Measurements from ENCODE around the gene MRPL47.

MRPL47 gene

GRCh38 chr3:179599531-179599930, 4.9 kb downstream of the MRPL47 start:
- DNase-seq (ENCODE audit: extremely low spot score), result no peak
- ChIA-PET POLR2A (no interaction called here), CTCF (no interaction called here)
- no peak for TF ChIP-seq NFRKB (IDR thresholded peaks at IDR 0.05)
- no peak for TF ChIP-seq BHLHE40 (IDR thresholded peaks at IDR 0.05; ENCODE audit: borderline replicate concordance)
- no peak for TF ChIP-seq FOXM1 (IDR thresholded peaks at IDR 0.05; ENCODE audit: borderline replicate concordance)
- TF ChIP-seq ARNT (IDR thresholded peaks at IDR 0.05), result no peak
- no peak for TF ChIP-seq HDGF (IDR thresholded peaks at IDR 0.05; ENCODE audit: borderline replicate concordance)
- no peak for TF ChIP-seq ZNF384 (IDR thresholded peaks at IDR 0.05)
- no peak for TF ChIP-seq LEF1 (IDR thresholded peaks at IDR 0.05; ENCODE audit: borderline replicate concordance)
- no peak for TF ChIP-seq FOXA1 (IDR thresholded peaks at IDR 0.05)
- no peak for TF ChIP-seq CTBP1 (IDR thresholded peaks at IDR 0.05; ENCODE audit: borderline replicate concordance)
- TF ChIP-seq PKNOX1 (IDR thresholded peaks at IDR 0.05), result no peak
- no peak for TF ChIP-seq FOXK2 (IDR thresholded peaks at IDR 0.05)

- TF ChIP-seq SUZ12 (IDR thresholded peaks at IDR 0.05) (no peak), ELF4 (IDR thresholded peaks at IDR 0.05) (no peak), TARDBP (IDR thresholded peaks at IDR 0.05) (no peak), HDGF (IDR thresholded peaks at IDR 0.05; ENCODE audit: borderline replicate concordance) (no peak)
- ChIA-PET POLR2A (interaction anchor here (1.5 kb wide), 1 partner anchor 29 kb away, joined by 4 read pairs; the partner anchor contains the start of gene ACTL6A), CTCF (interaction anchor here (0.6 kb wide), 1 partner anchor 58 kb away, joined by 5 read pairs; no protein-coding TSS in a partner anchor)
- DNase-seq (ENCODE audit: extremely low spot score), result no peak
Measured at GRCh38 chr3:179591313-179591712, 13.1 kb downstream of the MRPL47 start.

GRCh38 chr3:179590669-179591068, 13.8 kb downstream of the MRPL47 start:
- TF ChIP-seq ARNT (IDR thresholded peaks at IDR 0.05), result no peak
- no peak for TF ChIP-seq FOXM1 (IDR thresholded peaks at IDR 0.05; ENCODE audit: borderline replicate concordance)
- TF ChIP-seq CTBP1 (IDR thresholded peaks at IDR 0.05; ENCODE audit: borderline replicate concordance), result no peak
- TF ChIP-seq TARDBP (IDR thresholded peaks at IDR 0.05), result no peak
- no peak for TF ChIP-seq LEF1 (IDR thresholded peaks at IDR 0.05; ENCODE audit: borderline replicate concordance)
- TF ChIP-seq SP1 (IDR thresholded peaks at IDR 0.05), result no peak
- no peak for TF ChIP-seq PKNOX1 (IDR thresholded peaks at IDR 0.05)
- TF ChIP-seq ZNF384 (IDR thresholded peaks at IDR 0.05), result no peak
- TF ChIP-seq FOXA1 (IDR thresholded peaks at IDR 0.05), result no peak
- no peak for TF ChIP-seq L3MBTL2 (conservative IDR thresholded peaks at IDR 0.05)
- TF ChIP-seq BHLHE40 (IDR thresholded peaks at IDR 0.05; ENCODE audit: borderline replicate concordance), result no peak
- TF ChIP-seq HDGF (IDR thresholded peaks at IDR 0.05; ENCODE audit: borderline replicate concordance), result no peak
- no peak for TF ChIP-seq FOXK2 (IDR thresholded peaks at IDR 0.05)
- no peak for TF ChIP-seq ELF4 (IDR thresholded peaks at IDR 0.05)
- no peak for TF ChIP-seq NFRKB (IDR thresholded peaks at IDR 0.05)
- TF ChIP-seq SUZ12 (IDR thresholded peaks at IDR 0.05), result no peak
- CTCF ChIA-PET, result interaction anchor here (0.6 kb wide), 1 partner anchor 59 kb away, joined by 5 read pairs; no protein-coding TSS in a partner anchor
- no peak for DNase-seq (ENCODE audit: extremely low spot score)
- POLR2A ChIA-PET, result interaction anchor here (1.5 kb wide), 1 partner anchor 28 kb away, joined by 4 read pairs; the partner anchor contains the start of gene ACTL6A

GRCh38 chr3:179589143-179589542, 15.3 kb downstream of the MRPL47 start:
- TF ChIP-seq ELF4 (IDR thresholded peaks at IDR 0.05) (no peak), FOXM1 (IDR thresholded peaks at IDR 0.05; ENCODE audit: borderline replicate concordance) (no peak), BHLHE40 (IDR thresholded peaks at IDR 0.05; ENCODE audit: borderline replicate concordance) (no peak), FOXA1 (IDR thresholded peaks at IDR 0.05) (no peak), TARDBP (IDR thresholded peaks at IDR 0.05) (no peak), SUZ12 (IDR thresholded peaks at IDR 0.05) (no peak), LEF1 (IDR thresholded peaks at IDR 0.05; ENCODE audit: borderline replicate concordance) (no peak), ARNT (IDR thresholded peaks at IDR 0.05) (no peak), ZNF384 (IDR thresholded peaks at IDR 0.05) (no peak), CTBP1 (IDR thresholded peaks at IDR 0.05; ENCODE audit: borderline replicate concordance) (no peak), SP1 (IDR thresholded peaks at IDR 0.05) (no peak), NFRKB (IDR thresholded peaks at IDR 0.05) (no peak), PKNOX1 (IDR thresholded peaks at IDR 0.05) (no peak), HDGF (IDR thresholded peaks at IDR 0.05; ENCODE audit: borderline replicate concordance) (no peak), L3MBTL2 (conservative IDR thresholded peaks at IDR 0.05) (no peak), FOXK2 (IDR thresholded peaks at IDR 0.05) (no peak)
- no peak for DNase-seq (ENCODE audit: extremely low spot score)
- ChIA-PET POLR2A (no interaction called here), CTCF (no interaction called here)

GRCh38 chr3:179580992-179581391, 23.4 kb downstream of the MRPL47 start:
- CTCF ChIA-PET, result no interaction called here
- POLR2A ChIA-PET, result no interaction called here
- TF ChIP-seq NFRKB (IDR thresholded peaks at IDR 0.05) (no peak), CTBP1 (IDR thresholded peaks at IDR 0.05; ENCODE audit: borderline replicate concordance) (no peak), L3MBTL2 (conservative IDR thresholded peaks at IDR 0.05) (no peak), FOXK2 (IDR thresholded peaks at IDR 0.05) (no peak), FOXM1 (IDR thresholded peaks at IDR 0.05; ENCODE audit: borderline replicate concordance) (no peak), PKNOX1 (IDR thresholded peaks at IDR 0.05) (no peak), BHLHE40 (IDR thresholded peaks at IDR 0.05; ENCODE audit: borderline replicate concordance) (no peak), HDGF (IDR thresholded peaks at IDR 0.05; ENCODE audit: borderline replicate concordance) (no peak)
- no peak for DNase-seq (ENCODE audit: extremely low spot score)

- DNase-seq (ENCODE audit: extremely low spot score), result no peak
- TF ChIP-seq L3MBTL2 (conservative IDR thresholded peaks at IDR 0.05) (no peak), ARNT (IDR thresholded peaks at IDR 0.05) (no peak), BHLHE40 (IDR thresholded peaks at IDR 0.05; ENCODE audit: borderline replicate concordance) (no peak), FOXK2 (IDR thresholded peaks at IDR 0.05) (no peak), NFRKB (IDR thresholded peaks at IDR 0.05) (no peak)
- ChIA-PET POLR2A (no interaction called here), CTCF (interaction anchor here (0.5 to 1.0 kb wide), 2 partner anchors 84 to 251 kb away, joined by 3 read pairs; no protein-coding TSS in a partner anchor)
Measured at GRCh38 chr3:179565496-179565895, 38.9 kb downstream of the MRPL47 start.
